ENCODE data around the gene C20orf173. TPM values are rescaled to one million over a fixed set of nuclear protein-coding genes. Genes with fewer than 3 reads are reported as not detected.

Gene C20orf173
- total and polyA plus RNA-seq, 2 of the 13 experiments (the other 11 are each of a cell fraction or from before 2014, with no cell fraction given) = not detected

DNA sequence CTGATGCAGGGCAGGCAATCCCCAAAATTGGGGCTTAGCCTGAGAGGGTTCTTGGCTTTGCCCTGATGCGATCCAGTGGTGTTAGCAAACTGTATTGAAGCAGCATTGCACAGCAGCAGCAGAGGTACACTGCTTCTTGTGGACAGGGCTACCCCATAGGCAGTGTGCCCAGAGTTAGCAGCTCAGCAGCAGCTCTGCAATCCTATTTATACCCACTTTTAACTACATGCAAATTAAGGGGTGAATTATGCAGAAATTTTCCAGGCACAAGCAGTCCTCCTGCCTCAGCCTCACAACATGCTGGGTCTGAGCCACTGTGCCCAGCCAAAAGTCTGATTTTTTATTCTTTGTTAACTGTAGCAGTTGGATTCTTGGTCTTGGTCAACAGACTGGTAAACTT is 3.8 kb downstream of the C20orf173 start:
- TF ChIP-seq, protein P1, sequence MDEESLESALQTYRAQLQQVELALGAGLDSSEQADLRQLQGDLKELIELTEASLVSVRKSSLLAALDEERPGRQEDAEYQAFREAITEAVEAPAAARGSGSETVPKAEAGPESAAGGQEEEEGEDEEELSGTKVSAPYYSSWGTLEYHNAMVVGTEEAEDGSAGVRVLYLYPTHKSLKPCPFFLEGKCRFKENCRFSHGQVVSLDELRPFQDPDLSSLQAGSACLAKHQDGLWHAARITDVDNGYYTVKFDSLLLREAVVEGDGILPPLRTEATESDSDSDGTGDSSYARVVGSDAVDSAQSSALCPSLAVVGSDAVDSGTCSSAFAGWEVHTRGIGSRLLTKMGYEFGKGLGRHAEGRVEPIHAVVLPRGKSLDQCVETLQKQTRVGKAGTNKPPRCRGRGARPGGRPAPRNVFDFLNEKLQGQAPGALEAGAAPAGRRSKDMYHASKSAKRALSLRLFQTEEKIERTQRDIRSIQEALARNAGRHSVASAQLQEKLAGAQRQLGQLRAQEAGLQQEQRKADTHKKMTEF (CRISPR knock-in tag; IDR thresholded peaks at IDR 0.05) = no peak
- TF ChIP-seq ZNF703 (CRISPR knock-in tag; IDR thresholded peaks at IDR 0.05; ENCODE audit: borderline replicate concordance) = no peak
- TF ChIP-seq ZBTB7B (CRISPR knock-in tag; IDR thresholded peaks at IDR 0.05) = no peak
- TF ChIP-seq FOSL2 (CRISPR knock-in tag; IDR thresholded peaks at IDR 0.05) = no peak
- no peak for TF ChIP-seq ZZZ3 (CRISPR knock-in tag; IDR thresholded peaks at IDR 0.05; ENCODE audit: borderline replicate concordance)
- no peak for TF ChIP-seq SP4 (CRISPR knock-in tag; IDR thresholded peaks at IDR 0.05)
- H3K79me2 ChIP-seq (ENCODE audit: insufficient read depth, low read length) = no peaks in the 10 kb centered on the region
- no peak overlapping the region for H3K4me3 ChIP-seq (replicated peaks in 1 of 3; ENCODE audit: insufficient read depth in 1 of 3, low read depth in 2 of 3, low read length in 3 of 3)
- no peak overlapping the region for H2AFZ ChIP-seq (ENCODE audit: low read length)
- H4K20me1 ChIP-seq (ENCODE audit: insufficient read depth, low read length) = no peaks in the 10 kb centered on the region
- no peaks in the 10 kb centered on the region for H3K9me3 ChIP-seq (ENCODE audit: low read length)
- ATAC-seq (no peak), FAIRE-seq (no peak), DNase-seq (ENCODE audit: low spot score) (no peak)
- H3K27me3 ChIP-seq (ENCODE audit: control insufficient read depth in 1 of 2, insufficient read depth in 2 of 2, low read length in 2 of 2) = no peaks in the 10 kb centered on the region; a peak in 1 of 5 replicates
- intact Hi-C loops (cut with micrococcal nuclease; ENCODE audit: unreplicated experiment) = no loop called here
- no peaks in the 10 kb centered on the region for H3K36me3 ChIP-seq (replicated peaks in 1 of 2; ENCODE audit: control insufficient read depth in 1 of 2, insufficient read depth in 2 of 2, low read length in 2 of 2)
- no peak overlapping the region for H3K27ac ChIP-seq (ENCODE audit: extremely low read length, insufficient read depth, low read length)
- BruUV-seq (replicated peaks) = no TSS peak
- H3K9ac ChIP-seq (ENCODE audit: insufficient read depth, low read depth, low read length) = no peak overlapping the region
- ChIA-PET POLR2A (no interaction called here), CTCF (ENCODE audit: low intra/inter-chr PET ratio, low total read pairs) (no interaction called here)
- H3K4me1 ChIP-seq (ENCODE audit: insufficient read depth, low read length) = peaks cover 25% of the 10 kb centered on the region
- 100% methylated on average over 1 of the region's 1 CpG for WGBS (ENCODE audit: low lambda C conversion rate)
- in situ Hi-C loops (cut with HindIII; ENCODE audit: extremely low pct_ligation_motif_present, low pct_unique_long_range_greater_than_20kb) = no loop called here
- no peak overlapping the region for H3K4me2 ChIP-seq (ENCODE audit: low read depth, low read length)

GRCh38 chr20:35523298-35523888 is 6.1 kb downstream of the C20orf173 start:
- Histone ChIP-seq H2AFZ (ENCODE audit: low read length) (no peak overlapping the region), H3K4me2 (ENCODE audit: low read depth, low read length) (no peak overlapping the region), H3K4me1 (ENCODE audit: insufficient read depth, low read length) (peaks cover 28% of the 10 kb centered on the region), H3K36me3 (replicated peaks in 1 of 2; ENCODE audit: control insufficient read depth in 1 of 2, insufficient read depth in 2 of 2, low read length in 2 of 2) (no peaks in the 10 kb centered on the region), H4K20me1 (ENCODE audit: insufficient read depth, low read length) (no peaks in the 10 kb centered on the region), H3K4me3 (replicated peaks in 1 of 3; ENCODE audit: insufficient read depth in 1 of 3, low read depth in 2 of 3, low read length in 3 of 3) (no peak overlapping the region), H3K79me2 (ENCODE audit: insufficient read depth, low read length) (no peaks in the 10 kb centered on the region), H3K9me3 (ENCODE audit: low read length) (no peaks in the 10 kb centered on the region), H3K9ac (ENCODE audit: insufficient read depth, low read depth, low read length) (no peak overlapping the region), H3K27ac (ENCODE audit: extremely low read length, insufficient read depth, low read length) (no peak overlapping the region), H3K27me3 (ENCODE audit: control insufficient read depth in 1 of 2, insufficient read depth in 2 of 2, low read length in 2 of 2) (no peaks in the 10 kb centered on the region; a peak in 1 of 5 replicates)
- ChIA-PET POLR2A (no interaction called here), CTCF (ENCODE audit: low intra/inter-chr PET ratio, low total read pairs) (interaction anchor here (1.1 to 2.8 kb wide), 2 partner anchors 56 to 60 kb away, joined by 3 to 30 read pairs; no protein-coding TSS in a partner anchor)
- WGBS (ENCODE audit: low lambda C conversion rate) = 14% methylated on average over 3 of the region's 6 CpGs
- intact Hi-C loops (cut with micrococcal nuclease; ENCODE audit: unreplicated experiment) (loop anchor here (1.0 kb wide), 1 partner anchor 60 kb away; no protein-coding TSS in a partner anchor), in situ Hi-C loops (cut with HindIII; ENCODE audit: extremely low pct_ligation_motif_present, low pct_unique_long_range_greater_than_20kb) (no loop called here)
- peak; percentile 85 for ATAC-seq
- no TSS peak for BruUV-seq (replicated peaks)
- DNase-seq (ENCODE audit: low spot score) = peak; percentile 47
- FAIRE-seq = peak; percentile 64
- TF ChIP-seq ZNF407 (CRISPR knock-in tag; IDR thresholded peaks at IDR 0.05; ENCODE audit: not compliant biosample characterization) (peak; percentile 17), ZFP41 (CRISPR knock-in tag; IDR thresholded peaks at IDR 0.05; ENCODE audit: borderline replicate concordance) (0 out of 2 replicates have a peak, but pooled peaks have one; percentile 48)
